ENCODE data around the gene RPS6KC1. TPM values are rescaled to one million over a fixed set of nuclear protein-coding genes. Genes with fewer than 3 reads are reported as not detected.
"Not testable (repeated sequence)": the region's sequence is repeated elsewhere in the genome, so short reads cannot be mapped to it uniquely, and the experiment has no call there.

Gene RPS6KC1
- total and polyA plus RNA-seq, 5 donors from 2014 or later: 3.4 to 11.1 (median 6.1) TPM

DNA sequence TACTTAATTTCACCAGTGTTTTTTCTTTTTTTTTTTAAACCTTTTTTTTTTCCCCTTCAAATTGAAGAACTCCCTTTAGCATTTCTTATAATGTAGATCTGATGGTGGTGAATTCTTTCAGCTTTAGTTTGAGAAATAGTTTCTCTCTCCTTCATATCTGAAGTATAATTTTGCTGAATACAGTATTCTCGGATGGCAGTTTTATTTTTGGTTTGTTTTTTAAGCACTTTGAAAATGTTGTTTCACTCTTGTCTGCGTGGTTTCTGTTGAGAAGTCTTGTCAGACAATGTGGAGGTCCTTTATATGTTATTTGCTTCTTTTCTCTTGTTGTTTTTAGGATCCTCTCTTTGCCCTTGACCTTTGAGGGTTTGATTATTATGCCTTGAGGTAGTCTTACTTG is 135.1 kb downstream of the RPS6KC1 start:
- no peak overlapping the region for H3K4me3 Mint-ChIP-seq
- H3K4me1 ChIP-seq (ENCODE audit: control insufficient read depth, insufficient read depth, low read length, poor library complexity, severe bottlenecking): no peaks in the 10 kb centered on the region
- DNase-seq (peak in 1 of 3 donors; percentile 2), ATAC-seq (ENCODE audit: low read depth in 2 of 2) (no peak)
- H3K27me3 ChIP-seq (ENCODE audit: control insufficient read depth, insufficient read depth, low read length): no peaks in the 10 kb centered on the region
- H3K27ac ChIP-seq (ENCODE audit: insufficient read depth, low read length, poor library complexity, severe bottlenecking): no peak overlapping the region
- H3K36me3 ChIP-seq (ENCODE audit: control insufficient read depth, insufficient read depth, low read length): peaks cover 2% of the 10 kb centered on the region
- no peak overlapping the region for H3K4me3 ChIP-seq (ENCODE audit: low read depth, low read length)
- H3K27ac Mint-ChIP-seq: no peak overlapping the region
- no peaks in the 10 kb centered on the region for H3K27me3 Mint-ChIP-seq
- H3K9me3 ChIP-seq (ENCODE audit: control insufficient read depth in 2 of 2, low read length in 2 of 2): peaks cover 0 to 11% of the 10 kb centered on the region in 2 experiments
- H3K36me3 Mint-ChIP-seq: peaks cover 29% of the 10 kb centered on the region
- peaks cover 0 to 45% (median 20%) of the 10 kb centered on the region in 7 donors for H3K9me3 Mint-ChIP-seq
- peaks cover 0 to 5% (median 1%) of the 10 kb centered on the region in 4 donors for H3K4me1 Mint-ChIP-seq

DNA sequence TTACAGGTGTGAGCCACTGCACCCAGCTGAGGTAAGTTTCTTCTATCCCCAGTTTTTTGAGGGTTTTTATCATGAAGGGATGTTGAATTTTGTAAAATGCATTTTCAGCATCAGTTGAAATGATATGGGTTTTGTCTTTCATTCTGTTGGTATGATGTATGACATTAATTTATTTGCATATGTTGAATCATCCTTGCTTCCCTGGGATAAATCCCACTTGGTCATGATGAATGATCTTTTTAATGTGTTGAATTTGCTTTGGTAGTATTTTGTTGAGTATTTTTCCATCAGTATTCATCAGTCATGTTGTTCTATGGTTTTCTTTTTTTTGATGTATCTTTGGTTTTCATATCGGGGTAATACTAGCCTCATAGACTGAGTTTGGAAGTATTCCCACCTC is 141.0 kb downstream of the RPS6KC1 start:
- H3K36me3 Mint-ChIP-seq: peaks cover 44% of the 10 kb centered on the region
- Histone ChIP-seq H3K27ac (ENCODE audit: insufficient read depth, low read length, poor library complexity, severe bottlenecking) (no peak overlapping the region), H3K9me3 (ENCODE audit: control insufficient read depth in 2 of 2, low read length in 2 of 2) (peaks cover 0 to 3% of the 10 kb centered on the region in 2 experiments), H3K36me3 (ENCODE audit: control insufficient read depth, insufficient read depth, low read length) (peaks cover 5% of the 10 kb centered on the region), H3K4me1 (ENCODE audit: control insufficient read depth, insufficient read depth, low read length, poor library complexity, severe bottlenecking) (no peaks in the 10 kb centered on the region), H3K4me3 (ENCODE audit: low read depth, low read length) (no peak overlapping the region), H3K27me3 (ENCODE audit: control insufficient read depth, insufficient read depth, low read length) (no peaks in the 10 kb centered on the region)
- H3K27ac Mint-ChIP-seq: no peak overlapping the region
- H3K4me1 Mint-ChIP-seq: peaks cover 0 to 11% (median under 1%) of the 10 kb centered on the region in 4 donors
- H3K27me3 Mint-ChIP-seq: no peaks in the 10 kb centered on the region
- ATAC-seq (ENCODE audit: low read depth in 2 of 2): no peak
- peaks cover 2 to 31% (median 23%) of the 10 kb centered on the region in 7 donors for H3K9me3 Mint-ChIP-seq
- H3K4me3 Mint-ChIP-seq: no peak overlapping the region
- no peak for DNase-seq

DNA sequence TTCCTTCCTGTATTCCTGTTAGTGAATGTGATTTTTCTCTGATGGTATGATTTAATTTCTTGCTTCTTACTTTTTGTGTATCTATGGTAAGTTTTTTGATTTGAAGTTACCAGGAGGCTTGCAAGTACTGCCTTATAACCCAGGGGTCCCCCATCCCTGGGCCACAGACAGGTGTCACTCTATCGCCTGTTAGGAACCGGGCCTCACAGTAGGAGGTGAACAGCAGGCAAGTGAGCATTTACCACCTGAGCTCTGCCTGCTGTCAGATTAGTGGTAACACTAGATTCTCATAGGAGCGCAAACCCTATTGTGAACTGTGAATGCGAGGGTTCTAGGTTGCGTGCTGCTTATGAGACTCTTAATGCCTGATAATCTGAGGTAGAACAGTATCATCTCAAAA is 143.3 kb downstream of the RPS6KC1 start:
- Mint-ChIP-seq H3K4me3 (no peak overlapping the region), H3K9me3 (peaks cover 2 to 40% (median 31%) of the 10 kb centered on the region in 7 donors), H3K27ac (no peak overlapping the region), H3K27me3 (no peaks in the 10 kb centered on the region), H3K36me3 (peaks cover 61% of the 10 kb centered on the region), H3K4me1 (peaks cover 0 to 11% (median 1%) of the 10 kb centered on the region in 4 donors)
- H3K4me1 ChIP-seq (ENCODE audit: control insufficient read depth, insufficient read depth, low read length, poor library complexity, severe bottlenecking): no peaks in the 10 kb centered on the region
- no peak overlapping the region for H3K4me3 ChIP-seq (ENCODE audit: low read depth, low read length)
- H3K9me3 ChIP-seq (ENCODE audit: control insufficient read depth in 2 of 2, low read length in 2 of 2): peaks cover 13 to 17% of the 10 kb centered on the region in 2 experiments
- ATAC-seq (ENCODE audit: low read depth in 2 of 2) (no peak), DNase-seq (no peak)
- no peaks in the 10 kb centered on the region for H3K27me3 ChIP-seq (ENCODE audit: control insufficient read depth, insufficient read depth, low read length)
- H3K36me3 ChIP-seq (ENCODE audit: control insufficient read depth, insufficient read depth, low read length): peaks cover 14% of the 10 kb centered on the region
- H3K27ac ChIP-seq (ENCODE audit: insufficient read depth, low read length, poor library complexity, severe bottlenecking): no peak overlapping the region

DNA sequence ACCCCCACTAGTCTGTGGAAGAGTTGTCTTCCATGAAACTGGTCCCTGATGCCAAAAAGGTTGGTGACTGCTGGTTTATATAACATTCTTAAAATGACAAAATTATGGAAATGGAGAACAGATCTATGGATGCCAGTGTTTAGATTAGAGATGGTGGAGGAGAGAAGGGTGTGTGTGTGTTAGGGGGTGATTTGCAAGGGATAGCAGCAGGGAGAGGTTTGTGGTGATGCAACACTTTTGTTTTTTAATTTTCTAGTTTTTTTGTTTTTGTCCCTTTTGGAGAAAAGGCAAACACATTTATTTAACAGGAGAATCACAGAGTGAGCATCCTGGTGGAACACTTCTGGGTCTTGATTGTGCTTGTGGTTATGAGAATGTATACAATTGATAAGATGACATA is 143.8 kb downstream of the RPS6KC1 start:
- Histone ChIP-seq H3K4me1 (ENCODE audit: control insufficient read depth, insufficient read depth, low read length, poor library complexity, severe bottlenecking) (no peaks in the 10 kb centered on the region), H3K9me3 (ENCODE audit: control insufficient read depth in 2 of 2, low read length in 2 of 2) (peaks cover 13 to 17% of the 10 kb centered on the region in 2 experiments), H3K27ac (ENCODE audit: insufficient read depth, low read length, poor library complexity, severe bottlenecking) (no peak overlapping the region), H3K27me3 (ENCODE audit: control insufficient read depth, insufficient read depth, low read length) (no peaks in the 10 kb centered on the region), H3K4me3 (ENCODE audit: low read depth, low read length) (no peak overlapping the region), H3K36me3 (ENCODE audit: control insufficient read depth, insufficient read depth, low read length) (peaks cover 14% of the 10 kb centered on the region)
- no peak for DNase-seq
- peaks cover 0 to 11% (median 1%) of the 10 kb centered on the region in 4 donors for H3K4me1 Mint-ChIP-seq
- no peak for ATAC-seq (ENCODE audit: low read depth in 2 of 2)
- H3K9me3 Mint-ChIP-seq: peaks cover 2 to 41% (median 31%) of the 10 kb centered on the region in 7 donors
- H3K4me3 Mint-ChIP-seq: no peak overlapping the region
- H3K27ac Mint-ChIP-seq: no peak overlapping the region
- H3K27me3 Mint-ChIP-seq: no peaks in the 10 kb centered on the region
- peaks cover 65% of the 10 kb centered on the region for H3K36me3 Mint-ChIP-seq

DNA sequence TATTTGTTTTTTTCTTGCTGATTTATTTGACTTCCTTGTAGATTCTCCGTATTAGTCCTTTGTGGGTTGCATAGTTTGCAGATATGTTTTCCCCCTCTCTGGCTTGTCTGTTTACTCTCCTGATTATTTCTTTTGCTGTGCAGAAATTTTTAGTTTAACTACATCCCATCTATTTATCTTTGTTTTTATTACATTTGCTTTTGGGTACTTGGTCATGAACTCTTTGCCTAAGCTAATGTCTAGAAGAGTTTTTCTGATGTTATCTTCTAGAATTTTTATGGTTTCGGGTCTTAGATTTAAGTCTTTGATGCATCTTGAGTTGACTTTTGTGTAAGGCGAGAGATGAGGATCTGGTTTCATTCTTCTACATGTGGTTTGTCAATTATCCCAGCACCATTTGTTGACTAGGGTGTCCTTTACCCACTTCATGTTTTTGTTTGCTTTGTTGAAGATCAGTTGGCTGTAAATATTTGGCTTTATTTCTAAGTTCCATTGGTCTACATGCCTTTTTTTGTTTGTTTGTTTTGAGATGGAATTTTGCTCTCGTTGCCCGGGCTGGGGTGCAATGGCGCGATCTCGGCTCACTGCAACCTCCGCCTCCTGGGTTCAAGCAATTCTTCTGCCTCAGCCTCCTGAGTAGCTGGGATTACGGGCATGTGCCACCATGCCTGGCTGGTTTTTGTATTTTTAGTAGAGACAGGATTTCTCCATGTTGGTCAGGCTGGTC is 145.4 kb downstream of the RPS6KC1 start:
- H3K4me3 Mint-ChIP-seq; H3K27ac ChIP-seq (ENCODE audit: insufficient read depth, low read length, poor library complexity, severe bottlenecking); DNase-seq; H3K4me3 ChIP-seq (ENCODE audit: low read depth, low read length); H3K27me3 ChIP-seq (ENCODE audit: control insufficient read depth, insufficient read depth, low read length); H3K27ac Mint-ChIP-seq; ATAC-seq (ENCODE audit: low read depth in 2 of 2); H3K4me1 Mint-ChIP-seq; H3K27me3 Mint-ChIP-seq; H3K4me1 ChIP-seq (ENCODE audit: control insufficient read depth, insufficient read depth, low read length, poor library complexity, severe bottlenecking): not testable (repeated sequence)
- peaks cover 14% of the 10 kb centered on the region for H3K36me3 ChIP-seq (ENCODE audit: control insufficient read depth, insufficient read depth, low read length)
- H3K9me3 ChIP-seq (ENCODE audit: control insufficient read depth in 2 of 2, low read length in 2 of 2): peaks cover 11 to 17% of the 10 kb centered on the region in 2 experiments
- peaks cover 62% of the 10 kb centered on the region for H3K36me3 Mint-ChIP-seq
- H3K9me3 Mint-ChIP-seq: peaks cover 4 to 29% (median 21%) of the 10 kb centered on the region in 7 donors

DNA sequence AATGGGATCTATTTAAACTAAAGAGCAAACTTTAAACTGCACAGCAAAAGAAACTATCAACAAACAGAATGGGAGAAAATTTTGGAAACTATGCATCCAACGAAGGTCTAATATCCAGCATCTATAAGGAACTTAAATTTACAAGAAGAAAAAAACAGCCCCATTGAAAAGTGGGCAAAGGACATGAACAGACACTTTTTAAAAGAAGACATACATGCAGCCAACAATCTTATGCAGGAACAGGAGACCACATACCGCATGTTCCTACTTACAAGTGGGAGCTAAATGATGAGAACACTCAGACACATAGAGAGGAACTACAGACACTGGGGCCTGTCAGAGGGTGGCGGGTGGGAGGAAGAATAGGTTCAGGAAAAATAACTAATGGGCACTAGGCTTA is 149.6 kb downstream of the RPS6KC1 start:
- Mint-ChIP-seq H3K27ac (no peak overlapping the region), H3K36me3 (peaks cover 46% of the 10 kb centered on the region), H3K9me3 (peaks cover 3 to 24% (median 8%) of the 10 kb centered on the region in 7 donors), H3K27me3 (no peaks in the 10 kb centered on the region), H3K4me3 (no peak overlapping the region), H3K4me1 (peaks cover 0 to 2% (median 0%) of the 10 kb centered on the region in 4 donors)
- Histone ChIP-seq H3K36me3 (ENCODE audit: control insufficient read depth, insufficient read depth, low read length) (peaks cover 15% of the 10 kb centered on the region), H3K9me3 (ENCODE audit: control insufficient read depth in 2 of 2, low read length in 2 of 2) (peaks cover 11 to 17% of the 10 kb centered on the region in 2 experiments), H3K27ac (ENCODE audit: insufficient read depth, low read length, poor library complexity, severe bottlenecking) (no peak overlapping the region), H3K4me1 (ENCODE audit: control insufficient read depth, insufficient read depth, low read length, poor library complexity, severe bottlenecking) (no peaks in the 10 kb centered on the region), H3K27me3 (ENCODE audit: control insufficient read depth, insufficient read depth, low read length) (no peaks in the 10 kb centered on the region), H3K4me3 (ENCODE audit: low read depth, low read length) (no peak overlapping the region)
- DNase-seq (no peak), ATAC-seq (ENCODE audit: low read depth in 2 of 2) (no peak)

DNA sequence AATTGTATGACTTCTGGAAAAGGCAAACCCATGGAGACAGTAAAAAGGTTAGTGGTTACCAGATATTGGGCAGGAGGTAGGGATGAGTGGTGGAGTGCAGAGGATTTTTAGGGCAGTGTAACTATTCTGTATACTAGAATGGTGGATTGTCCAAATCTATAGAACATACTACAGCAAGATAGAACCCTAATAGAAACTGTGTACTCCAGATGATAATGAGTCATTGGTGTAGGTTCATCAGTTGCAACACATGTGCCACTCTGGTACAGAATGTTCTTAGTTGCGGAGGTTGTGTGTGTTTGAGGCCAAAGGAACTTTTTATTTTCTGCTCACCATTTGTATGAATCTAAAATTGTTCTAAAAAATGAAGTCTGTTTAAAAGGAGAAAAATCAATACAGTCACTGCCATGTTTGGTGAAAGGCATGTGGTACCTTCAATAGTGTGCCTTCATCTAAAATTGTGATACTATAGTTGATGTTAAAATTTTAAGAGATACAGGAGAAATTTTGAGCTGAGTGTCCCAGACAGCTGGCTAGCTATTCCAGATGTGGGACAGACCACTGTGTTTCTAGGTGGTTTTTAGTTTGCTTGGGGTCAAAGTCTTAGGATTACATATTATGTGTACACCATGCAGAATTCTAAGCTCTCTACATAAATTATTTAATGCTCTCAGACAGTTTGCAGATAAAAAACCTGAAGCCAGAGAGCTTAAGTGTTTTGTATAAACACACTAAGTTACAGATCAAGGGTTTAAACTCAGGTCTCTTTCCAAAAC is 150.5 kb downstream of the RPS6KC1 start:
- H3K4me1 Mint-ChIP-seq: peaks cover 0 to 2% (median 0%) of the 10 kb centered on the region in 4 donors
- H3K4me3 ChIP-seq (ENCODE audit: low read depth, low read length): no peak overlapping the region
- peaks cover 11 to 17% of the 10 kb centered on the region in 2 experiments for H3K9me3 ChIP-seq (ENCODE audit: control insufficient read depth in 2 of 2, low read length in 2 of 2)
- H3K4me1 ChIP-seq (ENCODE audit: control insufficient read depth, insufficient read depth, low read length, poor library complexity, severe bottlenecking): no peaks in the 10 kb centered on the region
- H3K27me3 ChIP-seq (ENCODE audit: control insufficient read depth, insufficient read depth, low read length): no peaks in the 10 kb centered on the region
- H3K36me3 ChIP-seq (ENCODE audit: control insufficient read depth, insufficient read depth, low read length): peaks cover 15% of the 10 kb centered on the region
- H3K27ac Mint-ChIP-seq: no peak overlapping the region
- H3K27ac ChIP-seq (ENCODE audit: insufficient read depth, low read length, poor library complexity, severe bottlenecking): no peak overlapping the region
- no peak for ATAC-seq (ENCODE audit: low read depth in 2 of 2)
- H3K36me3 Mint-ChIP-seq: peaks cover 46% of the 10 kb centered on the region
- H3K27me3 Mint-ChIP-seq: no peaks in the 10 kb centered on the region
- no peak overlapping the region for H3K4me3 Mint-ChIP-seq
- H3K9me3 Mint-ChIP-seq: peaks cover 0 to 21% (median 5%) of the 10 kb centered on the region in 7 donors
- DNase-seq: no peak
